Trophoblast cell (in vitro differentiated cells and primary cell): ENCODE measurements around the gene PSD2.

Experiments
- DNase-seq, 2 donors: peaks; one replicate each; pipeline ENCODE4 v3.0.0-alpha.2; 2016
- H2AFZ ChIP-seq: 2 replicates; pipeline ENCODE4 v1.6.1; 2013; ENCODE audit warnings: low read length, moderate library complexity, mild to moderate bottlenecking; ENCODE audit not compliant: insufficient read depth, poor library complexity
- H2AK5ac ChIP-seq: 2 replicates; pipeline ENCODE4 v1.6.1; 2013; ENCODE audit warnings: mild to moderate bottlenecking, low read length
- H2BK120ac ChIP-seq: 2 replicates; pipeline ENCODE4 v1.6.1; 2013; ENCODE audit warnings: low read length, mild to moderate bottlenecking, moderate library complexity; ENCODE audit not compliant: insufficient read depth, poor library complexity
- H2BK12ac ChIP-seq: 2 replicates; pipeline ENCODE4 v1.6.1; 2013; ENCODE audit warnings: mild to moderate bottlenecking, low read length, moderate library complexity
- H2BK5ac ChIP-seq: 2 replicates; pipeline ENCODE4 v1.6.1; 2013; ENCODE audit warnings: low read length, low read depth, moderate library complexity, mild to moderate bottlenecking; ENCODE audit not compliant: poor library complexity
- H3K14ac ChIP-seq: 2 replicates; pipeline ENCODE4 v1.6.1; 2013; ENCODE audit warnings: mild to moderate bottlenecking, low read length
- H3K18ac ChIP-seq: 2 replicates; pipeline ENCODE4 v1.6.1; 2013; ENCODE audit warnings: mild to moderate bottlenecking, low read length
- H3K23ac ChIP-seq: 2 replicates; pipeline ENCODE4 v1.6.1; 2013; ENCODE audit warnings: low read length
- H3K27ac ChIP-seq: 2 replicates; pipeline ENCODE4 v1.5.1; 2013; ENCODE audit warnings: low read depth, mild to moderate bottlenecking, inconsistent platforms, low read length, moderate library complexity
- H3K27me3 ChIP-seq: 2 replicates; pipeline ENCODE4 v1.6.1; 2013; ENCODE audit warnings: inconsistent platforms, mild to moderate bottlenecking, low read length, moderate library complexity; ENCODE audit not compliant: insufficient read depth
- H3K36me3 ChIP-seq, 2 experiments: 1 replicate in 1 of 2; 2 replicates in 1 of 2; pipeline ENCODE4 v1.6.1; 2013; ENCODE audit warnings: low read length in 2 of 2, mild to moderate bottlenecking in 2 of 2, moderate library complexity in 1 of 2; ENCODE audit not compliant: insufficient read depth in 2 of 2, control insufficient read depth in 1 of 2
- H3K4ac ChIP-seq: 2 replicates; pipeline ENCODE4 v1.6.1; 2013; ENCODE audit warnings: low read depth, mild to moderate bottlenecking, low read length, moderate library complexity
- H3K4me1 ChIP-seq, 2 experiments: 1 replicate in 1 of 2; 2 replicates in 1 of 2; pipeline ENCODE4 v1.6.1; 2013; ENCODE audit warnings: low read length in 2 of 2, mild to moderate bottlenecking in 2 of 2, moderate library complexity in 1 of 2; ENCODE audit not compliant: insufficient read depth in 2 of 2, control insufficient read depth in 1 of 2
- H3K4me2 ChIP-seq: 2 replicates; pipeline ENCODE4 v1.6.1; 2013; ENCODE audit warnings: inconsistent platforms, mild to moderate bottlenecking, low read length, moderate library complexity
- H3K4me3 ChIP-seq: 2 replicates; pipeline ENCODE4 v1.5.1; 2013; ENCODE audit warnings: mild to moderate bottlenecking, low read depth, low read length, inconsistent platforms
- H3K79me1 ChIP-seq: one replicate; pipeline ENCODE4 v1.6.1; 2013; ENCODE audit warnings: low read length
- H3K79me2 ChIP-seq: 2 replicates; pipeline ENCODE4 v1.6.1; 2013; ENCODE audit warnings: low read length, mild to moderate bottlenecking; ENCODE audit not compliant: control insufficient read depth, insufficient read depth, poor library complexity
- H3K9ac ChIP-seq: 2 replicates; pipeline ENCODE4 v1.6.1; 2013; ENCODE audit warnings: mild to moderate bottlenecking, low read length
- H3K9me3 ChIP-seq: 2 replicates; pipeline ENCODE4 v1.6.1; 2013; ENCODE audit warnings: low read depth, mild to moderate bottlenecking, control low read depth, inconsistent platforms, low read length; ENCODE audit not compliant: insufficient read depth
- H4K12ac ChIP-seq: 2 replicates; pipeline ENCODE4 v1.6.1; 2013; ENCODE audit warnings: low read depth, mild to moderate bottlenecking, low read length, moderate library complexity
- H4K8ac ChIP-seq: 2 replicates; pipeline ENCODE4 v1.6.1; 2013; ENCODE audit warnings: low read depth, mild to moderate bottlenecking, low read length, moderate library complexity
- H4K91ac ChIP-seq: one replicate; pipeline ENCODE4 v1.6.1; 2013; ENCODE audit warnings: low read depth, mild to moderate bottlenecking, low read length, moderate library complexity
- WGBS: extraction: QIAGEN DNeasy Blood & Tissue Kit; methylation state at CpG from one replicate; pipeline ENCODE4 v1.1.7; 2013; ENCODE audit warnings: missing lambda C conversion rate; ENCODE audit not compliant: insufficient read length, insufficient coverage; ENCODE audit errors: extremely low coverage; 5-methylcytosine and 5-hydroxymethylcytosine counted together

The PSD2 gene

DNA sequence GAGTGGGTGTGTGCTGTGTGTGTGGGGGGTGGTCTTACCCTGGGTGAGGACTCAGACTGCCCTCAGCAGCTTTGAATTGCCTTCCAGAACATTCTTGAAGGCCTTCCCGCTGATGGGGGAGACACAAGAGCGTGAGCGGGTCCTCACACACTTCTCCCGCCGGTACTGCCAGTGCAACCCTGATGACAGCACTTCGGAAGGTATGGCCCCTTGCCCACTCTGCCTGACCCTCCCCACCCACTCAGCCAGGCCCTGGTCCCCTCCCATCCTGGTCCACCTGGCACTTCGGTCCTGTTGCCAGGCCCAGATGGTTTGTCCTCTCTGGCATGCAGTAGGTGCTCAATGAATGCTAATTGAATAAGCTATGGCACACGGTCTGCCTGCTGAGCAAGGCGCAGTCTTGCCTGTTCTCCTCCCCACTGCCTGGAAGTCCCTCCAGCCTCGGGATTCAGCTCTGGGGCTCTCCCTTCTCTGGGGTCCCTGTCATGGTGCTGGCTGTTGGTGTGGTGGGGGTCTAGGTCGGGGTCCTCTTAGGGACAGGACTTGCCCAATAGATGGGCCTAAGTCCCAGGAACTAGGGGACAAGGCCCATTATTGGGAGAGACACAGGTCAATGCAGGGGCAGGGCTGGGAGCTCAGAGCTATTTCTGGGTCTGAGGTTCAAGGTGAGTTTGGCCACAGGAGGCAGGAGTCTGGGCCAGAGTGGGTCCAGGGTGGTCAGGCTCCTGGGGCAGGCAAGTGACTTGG, 26.4 kb downstream of the PSD2 start:
- DNase-seq, result no peak
- Histone ChIP-seq H2AK5ac (no peak overlapping the region), H3K14ac (no peak overlapping the region), H3K27ac (no peak overlapping the region), H3K4me2 (no peak overlapping the region), H4K12ac (no peak overlapping the region), H2BK5ac (no peak overlapping the region), H2BK12ac (no peak overlapping the region), H3K79me2 (no peaks in the 10 kb centered on the region), H3K4me3 (no peak overlapping the region), H3K9me3 (peaks cover 11% of the 10 kb centered on the region), H3K27me3 (no peaks in the 10 kb centered on the region), H4K8ac (no peak overlapping the region), H3K9ac (no peak overlapping the region), H3K4ac (no peak overlapping the region), H3K36me3 (no peaks in the 10 kb centered on the region), H3K18ac (no peak overlapping the region), H3K23ac (no peak overlapping the region), H2AFZ (no peak overlapping the region), H3K4me1 (no peaks in the 10 kb centered on the region), H3K79me1 (no peaks in the 10 kb centered on the region), H2BK120ac (no peak overlapping the region), H4K91ac (no peak overlapping the region)
- WGBS, result no CpG with 5 or more reads among the region's 11 CpGs

GRCh38 chr5:139822553-139823425, 27.2 kb downstream of the PSD2 start:
- Histone ChIP-seq H2AK5ac (no peak overlapping the region), H4K12ac (no peak overlapping the region), H3K14ac (no peak overlapping the region), H3K9ac (no peak overlapping the region), H3K4me2 (no peak overlapping the region), H3K27ac (no peak overlapping the region), H3K4me1 (no peaks in the 10 kb centered on the region), H2AFZ (no peak overlapping the region), H3K4me3 (no peak overlapping the region), H4K8ac (no peak overlapping the region), H4K91ac (no peak overlapping the region), H3K27me3 (no peaks in the 10 kb centered on the region), H3K79me2 (no peaks in the 10 kb centered on the region), H3K36me3 (no peaks in the 10 kb centered on the region), H3K18ac (no peak overlapping the region), H3K9me3 (peaks cover 9% of the 10 kb centered on the region), H2BK5ac (no peak overlapping the region), H2BK12ac (no peak overlapping the region), H3K23ac (no peak overlapping the region), H2BK120ac (no peak overlapping the region), H3K79me1 (no peaks in the 10 kb centered on the region), H3K4ac (no peak overlapping the region)
- no CpG with 5 or more reads among the region's 25 CpGs for WGBS
- no peak for DNase-seq

GRCh38 chr5:139823757-139824355, 28.2 kb downstream of the PSD2 start:
- Histone ChIP-seq H3K23ac (no peak overlapping the region), H3K4ac (no peak overlapping the region), H2BK5ac (no peak overlapping the region), H2BK12ac (no peak overlapping the region), H2AK5ac (no peak overlapping the region), H3K4me3 (no peak overlapping the region), H4K8ac (no peak overlapping the region), H3K14ac (no peak overlapping the region), H3K27ac (no peak overlapping the region), H3K4me2 (no peak overlapping the region), H3K4me1 (no peaks in the 10 kb centered on the region), H3K9me3 (peaks cover 7% of the 10 kb centered on the region), H4K91ac (no peak overlapping the region), H3K9ac (no peak overlapping the region), H4K12ac (no peak overlapping the region), H2BK120ac (no peak overlapping the region), H3K36me3 (no peaks in the 10 kb centered on the region), H3K79me1 (no peaks in the 10 kb centered on the region), H3K27me3 (no peaks in the 10 kb centered on the region), H2AFZ (no peak overlapping the region), H3K79me2 (no peaks in the 10 kb centered on the region), H3K18ac (no peak overlapping the region)
- no peak for DNase-seq
- no CpG with 5 or more reads among the region's 7 CpGs for WGBS

- H2AK5ac ChIP-seq, result no peak overlapping the region
These were observed 30.1 kb downstream of the PSD2 start for GRCh38 chr5:139825690-139826089.

More at GRCh38 chr5:139825690-139826089, 30.1 kb downstream of the PSD2 start:
- Histone ChIP-seq H3K4ac (no peak overlapping the region), H4K8ac (no peak overlapping the region), H4K91ac (no peak overlapping the region), H3K4me2 (no peak overlapping the region), H2BK12ac (no peak overlapping the region), H3K79me2 (no peaks in the 10 kb centered on the region), H3K27me3 (no peaks in the 10 kb centered on the region), H3K9me3 (peaks cover 2% of the 10 kb centered on the region), H3K4me3 (no peak overlapping the region), H3K27ac (no peak overlapping the region), H2BK5ac (no peak overlapping the region), H3K9ac (no peak overlapping the region), H3K18ac (no peak overlapping the region), H2BK120ac (no peak overlapping the region), H3K79me1 (no peaks in the 10 kb centered on the region), H2AFZ (no peak overlapping the region), H3K23ac (no peak overlapping the region), H3K4me1 (no peaks in the 10 kb centered on the region), H3K14ac (no peak overlapping the region), H4K12ac (no peak overlapping the region), H3K36me3 (no peaks in the 10 kb centered on the region)
- DNase-seq, result no peak
- no CpG with 5 or more reads among the region's 7 CpGs for WGBS
